GM23248 (cell line): Measurements from ENCODE around the gene GFOD1.

ENCODE experiments used
- EZH2 ChIP-seq: fragments of 200-600 bp; sonication (generic); IDR thresholded peaks from 2 replicates; pipeline ENCODE4 v1.6.1; 2018; ENCODE audit warnings: antibody characterized with exemption, mild to moderate bottlenecking; ENCODE audit not compliant: insufficient read depth, poor library complexity, severe bottlenecking
- EZH2phosphoT487 ChIP-seq: fragments of 200-600 bp; sonication (generic); IDR thresholded peaks from 2 replicates; pipeline ENCODE4 v1.6.1; 2018; ENCODE audit warnings: antibody characterized with exemption, moderate library complexity, mild to moderate bottlenecking, low read depth; ENCODE audit not compliant: insufficient read depth

GRCh38 chr6:13480631-13481501 lies 6.5 kb downstream of the GFOD1 start:
- TF ChIP-seq EZH2 = no peak
- TF ChIP-seq EZH2phosphoT487 = no peak
